Omental fat pad (tissue), 4 donors: ENCODE measurements around the gene ARHGAP26. TPM values are rescaled to one million over a fixed set of nuclear protein-coding genes. Genes with fewer than 3 reads are reported as not detected.

Source experiments
- ATAC-seq: fragments of 150-250 bp; one replicate; pipeline ENCODE4 v1.9.1; 2016; ENCODE audit warnings: mild to moderate bottlenecking, moderate library complexity; ENCODE audit not compliant: low FRiP score
- DNase-seq: peaks from one replicate; pipeline ENCODE4 v3.0.0-alpha.2; 2019; ENCODE audit warnings: low spot score
- CTCF ChIP-seq, 3 donors: fragments of 450-650 bp; IDR thresholded peaks; one replicate each; pipeline ENCODE4 v1.5.1; 2016 to 2017; ENCODE audit warnings: antibody characterized with exemption in 3 of 3, mild to moderate bottlenecking in 3 of 3, moderate library complexity in 2 of 3
- total RNA-seq, 4 donors: library from RNA; depleted of rRNA; stranded (reverse); fragments of >200 nt; gene quantifications; one replicate each; pipeline ENCODE4 v1.1.0, GENCODE V29; 2016

ARHGAP26 gene
- total RNA-seq, 4 donors from 2014 or later, result 40.4 to 134 (median 63.6) TPM

- ATAC-seq (no peak), DNase-seq (no peak)
- TF ChIP-seq CTCF (IDR thresholded peaks at IDR 0.05), result no peak
These were observed 31.3 kb downstream of the ARHGAP26 start for GRCh38 chr5:142801495-142801871.

GRCh38 chr5:142803428-142804125 is 33.4 kb downstream of the ARHGAP26 start:
- TF ChIP-seq CTCF (IDR thresholded peaks at IDR 0.05), result no peak
- DNase-seq, result no peak
- no peak for ATAC-seq

- no peak for ATAC-seq
- no peak for DNase-seq
- TF ChIP-seq CTCF (IDR thresholded peaks at IDR 0.05), result no peak
These were observed 35.2 kb downstream of the ARHGAP26 start for GRCh38 chr5:142805339-142805738.

- TF ChIP-seq CTCF (IDR thresholded peaks at IDR 0.05), result no peak
- DNase-seq (no peak), ATAC-seq (no peak)
These were observed 36.7 kb downstream of the ARHGAP26 start for GRCh38 chr5:142806841-142807267.

GRCh38 chr5:142807372-142807911 is 37.3 kb downstream of the ARHGAP26 start:
- TF ChIP-seq CTCF (IDR thresholded peaks at IDR 0.05), result no peak
- ATAC-seq (no peak), DNase-seq (no peak)

- no peak for TF ChIP-seq CTCF (IDR thresholded peaks at IDR 0.05)
- DNase-seq (no peak), ATAC-seq (no peak)
These were observed 38.9 kb downstream of the ARHGAP26 start for GRCh38 chr5:142808878-142809598.
